Measurements from ENCODE around the gene TAOK1. TPM values are rescaled to one million over a fixed set of nuclear protein-coding genes. Genes with fewer than 3 reads are reported as not detected.

Gene TAOK1
- total RNA-seq, 3 donors from 2014 or later (not counting 1 experiment from before 2014, with no cell fraction given), result 55.4 to 76.9 (median 70.0) TPM

GRCh38 chr17:29588017-29588561, 197.9 kb downstream of the TAOK1 start:
- peaks cover 20 to 68% of the 10 kb centered on the region in 2 donors for H3K4me1 Mint-ChIP-seq
- H3K4me3 Mint-ChIP-seq, result peak overlapping the region; percentile 85

DNA sequence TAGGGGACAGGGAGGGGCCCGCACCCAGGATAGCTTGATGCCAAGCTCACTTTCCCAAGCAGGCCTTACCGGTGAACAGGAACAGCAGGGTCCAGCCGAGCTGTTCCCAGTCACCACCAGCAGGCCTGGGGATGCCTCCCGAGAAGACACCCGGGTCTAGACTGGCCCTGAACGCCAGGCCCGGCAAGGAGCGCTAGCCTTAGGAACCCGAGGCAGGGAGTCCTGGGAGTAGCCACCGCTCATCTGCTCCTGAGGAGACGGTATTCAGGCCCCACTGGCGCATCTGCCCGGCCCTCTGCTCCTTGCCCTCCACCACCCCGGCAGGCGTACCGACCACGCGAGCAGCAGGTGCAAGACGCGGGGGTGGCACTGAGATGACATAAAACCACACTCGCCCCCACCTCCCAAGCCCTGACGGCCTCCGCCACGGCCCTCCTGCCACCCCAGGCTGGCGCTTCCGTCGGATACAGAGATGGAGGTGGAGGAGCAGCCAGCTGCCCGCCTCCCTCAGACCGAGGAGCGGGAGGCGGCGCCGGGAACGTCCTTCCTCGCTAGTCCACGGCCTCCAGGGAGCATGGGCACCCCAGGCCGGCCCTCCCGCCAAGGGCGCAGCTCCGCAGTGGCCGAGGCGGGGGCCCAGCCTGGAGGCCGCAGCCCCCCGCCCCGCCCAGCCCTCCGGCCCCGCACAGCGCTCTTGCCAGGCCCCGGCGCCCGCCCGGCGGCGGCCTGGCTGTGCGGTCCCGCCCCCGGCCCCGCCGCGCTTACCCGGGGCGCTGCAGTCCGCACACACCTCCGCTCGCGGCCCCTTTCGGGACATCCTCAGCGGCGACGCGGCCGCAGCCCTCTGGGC, 198.6 kb downstream of the TAOK1 start:
- peak overlapping the region; percentile 70 for H3K4me3 ChIP-seq (ENCODE audit: low read length)
- H3K36me3 Mint-ChIP-seq, result no peaks in the 10 kb centered on the region

More at GRCh38 chr17:29588017-29588561, 197.9 kb downstream of the TAOK1 start:
- Histone ChIP-seq H3K27ac (ENCODE audit: low read length) (peak overlapping the region; percentile 56), H3K4me3 (ENCODE audit: low read length) (peak overlapping the region; percentile 70), H3K4me1 (ENCODE audit: control insufficient read depth, insufficient read depth, low read length) (peaks cover 77% of the 10 kb centered on the region), H3K27me3 (ENCODE audit: control insufficient read depth, insufficient read depth, low read length) (no peaks in the 10 kb centered on the region), H3K36me3 (ENCODE audit: control insufficient read depth, insufficient read depth, low read length) (peaks cover 2% of the 10 kb centered on the region), H3K9me3 (ENCODE audit: control insufficient read depth, insufficient read depth, low read length) (no peaks in the 10 kb centered on the region)
- H3K27ac Mint-ChIP-seq, result peak overlapping the region; percentile 50 to 79
- no peaks in the 10 kb centered on the region for H3K36me3 Mint-ChIP-seq
- TF ChIP-seq, protein P1, sequence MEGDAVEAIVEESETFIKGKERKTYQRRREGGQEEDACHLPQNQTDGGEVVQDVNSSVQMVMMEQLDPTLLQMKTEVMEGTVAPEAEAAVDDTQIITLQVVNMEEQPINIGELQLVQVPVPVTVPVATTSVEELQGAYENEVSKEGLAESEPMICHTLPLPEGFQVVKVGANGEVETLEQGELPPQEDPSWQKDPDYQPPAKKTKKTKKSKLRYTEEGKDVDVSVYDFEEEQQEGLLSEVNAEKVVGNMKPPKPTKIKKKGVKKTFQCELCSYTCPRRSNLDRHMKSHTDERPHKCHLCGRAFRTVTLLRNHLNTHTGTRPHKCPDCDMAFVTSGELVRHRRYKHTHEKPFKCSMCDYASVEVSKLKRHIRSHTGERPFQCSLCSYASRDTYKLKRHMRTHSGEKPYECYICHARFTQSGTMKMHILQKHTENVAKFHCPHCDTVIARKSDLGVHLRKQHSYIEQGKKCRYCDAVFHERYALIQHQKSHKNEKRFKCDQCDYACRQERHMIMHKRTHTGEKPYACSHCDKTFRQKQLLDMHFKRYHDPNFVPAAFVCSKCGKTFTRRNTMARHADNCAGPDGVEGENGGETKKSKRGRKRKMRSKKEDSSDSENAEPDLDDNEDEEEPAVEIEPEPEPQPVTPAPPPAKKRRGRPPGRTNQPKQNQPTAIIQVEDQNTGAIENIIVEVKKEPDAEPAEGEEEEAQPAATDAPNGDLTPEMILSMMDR (IDR thresholded peaks at IDR 0.05), result no peak
- ATAC-seq (no peak), DNase-seq (no peak)
- WGBS (ENCODE audit: insufficient coverage), result 20% methylated on average over 5 of the region's 8 CpGs
- H3K27me3 Mint-ChIP-seq (ENCODE audit: low read depth in 2 of 2), result no peaks in the 10 kb centered on the region
- intact Hi-C loops (cut with micrococcal nuclease), result loop anchor here (2.0 kb wide), 2 partner anchors 19 to 27 kb away; partner anchors contain the start of gene TP53I13
- H3K9me3 Mint-ChIP-seq, result no peaks in the 10 kb centered on the region

DNA sequence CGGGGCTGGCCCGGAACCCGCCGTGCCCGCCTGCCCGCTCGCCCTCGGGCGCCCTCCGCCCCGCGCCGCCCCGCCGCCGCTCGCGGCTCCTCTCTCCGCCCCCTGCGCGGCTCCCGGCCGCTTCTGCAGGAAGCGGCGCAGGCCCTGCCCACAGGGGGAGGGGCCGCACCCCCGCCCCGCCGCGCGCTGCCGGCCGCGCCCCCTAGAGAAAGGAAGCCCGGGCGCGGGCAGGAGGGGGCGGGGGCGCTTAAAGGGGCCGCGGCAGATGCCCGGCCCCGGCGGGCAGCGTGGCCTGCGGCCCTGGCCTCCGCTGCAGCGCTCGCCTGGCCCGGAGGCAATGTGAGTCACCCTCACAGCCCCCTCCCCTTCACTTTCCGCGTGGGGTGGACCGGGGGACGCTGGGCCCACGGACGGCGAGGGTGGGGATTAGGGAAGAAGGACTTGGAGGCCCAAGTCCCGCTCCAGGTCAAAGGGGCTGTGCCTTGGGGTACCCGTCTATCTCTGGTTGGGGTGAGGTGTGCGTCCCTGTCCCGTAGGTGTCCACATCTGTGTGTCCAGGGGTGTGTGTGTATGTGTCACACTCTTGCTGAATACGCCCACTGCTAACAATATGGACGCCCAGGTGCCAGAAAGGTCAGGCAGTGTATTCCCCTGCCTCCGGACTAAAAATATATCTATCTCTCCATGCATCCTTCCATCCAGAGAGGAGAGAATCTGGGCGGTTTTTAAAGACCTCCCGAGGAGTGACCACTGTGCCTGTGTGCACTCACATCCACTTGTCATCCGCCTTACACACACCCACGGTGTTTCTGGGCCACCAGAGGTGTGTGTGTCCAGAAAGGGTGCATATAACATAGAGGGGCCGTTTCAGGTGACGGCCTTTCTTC, 199.6 kb downstream of the TAOK1 start, which contains the start of gene GIT1:
GIT1 (minus strand) TSS at position 125 of the 887 bp plus-strand sequence. CDS start 270 bp downstream, outside the sequence.
- Mint-ChIP-seq H3K9me3 (no peaks in the 10 kb centered on the region), H3K36me3 (no peaks in the 10 kb centered on the region), H3K27ac (peak within 1 kb of the TSS; percentile 50 to 83), H3K4me1 (peaks cover 20 to 67% of the 10 kb centered on the region in 2 donors), H3K27me3 (ENCODE audit: low read depth in 2 of 2) (no peaks in the 10 kb centered on the region), H3K4me3 (peak within 1 kb of the TSS; percentile 85)
- TF ChIP-seq, protein P1 (IDR thresholded peaks at IDR 0.05), result no peak
- peak within 1 kb of the TSS; percentile 70 for H3K4me3 ChIP-seq (ENCODE audit: low read length)
- ATAC-seq, result peak; percentile 86 to 95 (median 87)
- H3K9me3 ChIP-seq (ENCODE audit: control insufficient read depth, insufficient read depth, low read length), result no peaks in the 10 kb centered on the region
- H3K27me3 ChIP-seq (ENCODE audit: control insufficient read depth, insufficient read depth, low read length), result peaks cover 3% of the 10 kb centered on the region
- peaks cover 80% of the 10 kb centered on the region for H3K4me1 ChIP-seq (ENCODE audit: control insufficient read depth, insufficient read depth, low read length)
- H3K36me3 ChIP-seq (ENCODE audit: control insufficient read depth, insufficient read depth, low read length), result no peaks in the 10 kb centered on the region
- H3K27ac ChIP-seq (ENCODE audit: low read length), result peak within 1 kb of the TSS; percentile 66
- DNase-seq, result peak; percentile 86 to 93
- intact Hi-C loops (cut with micrococcal nuclease), result loop anchor here (1.0 to 2.0 kb wide), 3 partner anchors 9 to 25 kb away; partner anchors contain the start of gene TP53I13
- WGBS (ENCODE audit: insufficient coverage), result 6% methylated on average over 68 of the region's 70 CpGs

More for the DNA sequence above, 198.6 kb downstream of the TAOK1 start:
- peaks cover 80% of the 10 kb centered on the region for H3K4me1 ChIP-seq (ENCODE audit: control insufficient read depth, insufficient read depth, low read length)
- TF ChIP-seq, protein P1 (IDR thresholded peaks at IDR 0.05), result no peak
- peak overlapping the region; percentile 85 for H3K4me3 Mint-ChIP-seq
- no peaks in the 10 kb centered on the region for H3K9me3 ChIP-seq (ENCODE audit: control insufficient read depth, insufficient read depth, low read length)
- no peaks in the 10 kb centered on the region for H3K9me3 Mint-ChIP-seq
- peaks cover 1% of the 10 kb centered on the region for H3K27me3 ChIP-seq (ENCODE audit: control insufficient read depth, insufficient read depth, low read length)
- under 1% methylated on average over 72 of the region's 72 CpGs for WGBS (ENCODE audit: insufficient coverage)
- peak in 1 of 2 donors; percentile 70 for DNase-seq
- H3K27ac Mint-ChIP-seq, result peak overlapping the region; percentile 50 to 79
- intact Hi-C loops (cut with micrococcal nuclease), result loop anchor here (1.0 to 2.0 kb wide), 3 partner anchors 8 to 26 kb away; partner anchors contain the start of gene TP53I13
- H3K27ac ChIP-seq (ENCODE audit: low read length), result peak overlapping the region; percentile 56
- no peaks in the 10 kb centered on the region for H3K27me3 Mint-ChIP-seq (ENCODE audit: low read depth in 2 of 2)
- peak; percentile 20 to 45 (median 34) for ATAC-seq
- peaks cover 20 to 70% of the 10 kb centered on the region in 2 donors for H3K4me1 Mint-ChIP-seq
- no peaks in the 10 kb centered on the region for H3K36me3 ChIP-seq (ENCODE audit: control insufficient read depth, insufficient read depth, low read length)
